ENCODE results near the gene RNF17. TPM values are rescaled to one million over a fixed set of nuclear protein-coding genes. Genes with fewer than 3 reads are reported as not detected.

The RNF17 gene
- total and polyA plus RNA-seq, 4 donors: 0.08 to 0.14 TPM; not detected in 2

GRCh38 chr13:24744247-24744646 lies 19.7 kb upstream of the RNF17 start:
- no peak overlapping the region for H3K4me3 ChIP-seq (ENCODE audit: low read depth in 1 of 3, low read length in 3 of 3)
- H3K36me3 ChIP-seq (ENCODE audit: control insufficient read depth in 4 of 4, insufficient read depth in 3 of 4, low read depth in 1 of 4, low read length in 3 of 4): no peaks in the 10 kb centered on the region
- H3K27me3 ChIP-seq (ENCODE audit: control insufficient read depth in 4 of 4, insufficient read depth in 4 of 4, low read length in 3 of 4): peaks cover 2 to 19% (median 6%) of the 10 kb centered on the region in 4 donors
- no peak overlapping the region for H3K27ac ChIP-seq (ENCODE audit: low read depth in 1 of 2, low read length in 2 of 2)
- WGBS: 51% methylated on average over 6 of the region's 6 CpGs
- TF ChIP-seq HNF4G (IDR thresholded peaks at IDR 0.05) (no peak), GABPA (IDR thresholded peaks at IDR 0.05 in 1 of 2, conservative IDR thresholded peaks at IDR 0.05 in 1 of 2) (no peak)
- no peak overlapping the region for H3K9ac ChIP-seq (ENCODE audit: low read depth in 1 of 2, low read length in 2 of 2)
- H3K4me1 ChIP-seq (ENCODE audit: control insufficient read depth in 4 of 4, insufficient read depth in 4 of 4, low read length in 3 of 4): peaks cover 11 to 21% (median 15%) of the 10 kb centered on the region in 4 donors
- no peaks in the 10 kb centered on the region for H3K9me3 ChIP-seq (ENCODE audit: control insufficient read depth in 4 of 4, low read length in 3 of 4)
- DNase-seq (ENCODE audit: low spot score): no peak

GRCh38 chr13:24745516-24745860 lies 18.5 kb upstream of the RNF17 start:
- Histone ChIP-seq H3K4me1 (ENCODE audit: control insufficient read depth in 4 of 4, insufficient read depth in 4 of 4, low read length in 3 of 4) (peaks cover 11 to 21% (median 15%) of the 10 kb centered on the region in 4 donors), H3K4me3 (ENCODE audit: low read depth in 1 of 3, low read length in 3 of 3) (no peak overlapping the region), H3K9ac (ENCODE audit: low read depth in 1 of 2, low read length in 2 of 2) (no peak overlapping the region), H3K27me3 (ENCODE audit: control insufficient read depth in 4 of 4, insufficient read depth in 4 of 4, low read length in 3 of 4) (peaks cover 2 to 19% (median 6%) of the 10 kb centered on the region in 4 donors), H3K36me3 (ENCODE audit: control insufficient read depth in 4 of 4, insufficient read depth in 3 of 4, low read depth in 1 of 4, low read length in 3 of 4) (no peaks in the 10 kb centered on the region), H3K9me3 (ENCODE audit: control insufficient read depth in 4 of 4, low read length in 3 of 4) (no peaks in the 10 kb centered on the region), H3K27ac (ENCODE audit: low read depth in 1 of 2, low read length in 2 of 2) (no peak overlapping the region)
- no peak for DNase-seq (ENCODE audit: low spot score)
- TF ChIP-seq SP1 (IDR thresholded peaks at IDR 0.05) (no peak), REST (IDR thresholded peaks at IDR 0.05) (no peak), HNF4G (IDR thresholded peaks at IDR 0.05) (no peak), NR2F2 (IDR thresholded peaks at IDR 0.05) (no peak), FOXA2 (IDR thresholded peaks at IDR 0.05) (no peak), GABPA (IDR thresholded peaks at IDR 0.05 in 1 of 2, conservative IDR thresholded peaks at IDR 0.05 in 1 of 2) (no peak), RXRA (IDR thresholded peaks at IDR 0.05) (no peak), YY1 (IDR thresholded peaks at IDR 0.05) (no peak), FOXA1 (IDR thresholded peaks at IDR 0.05) (no peak), TAF1 (conservative IDR thresholded peaks at IDR 0.05) (no peak), RAD21 (IDR thresholded peaks at IDR 0.05) (no peak), CTCF (IDR thresholded peaks at IDR 0.05; ENCODE audit: low read depth, low read length, missing input control) (no peak), MAX (IDR thresholded peaks at IDR 0.05) (no peak), HNF4A (conservative IDR thresholded peaks at IDR 0.05) (no peak)
- WGBS: 39% methylated on average over 24 of the region's 24 CpGs
